HG03354 (cell line): Measurements from ENCODE around the gene NR4A3.

Source experiments
- ATAC-seq: cut with Tn5 transposase; IDR thresholded peaks from one replicate; pipeline ENCODE4 v1.9.1; 2021; ENCODE audit warnings: mild to moderate bottlenecking; ENCODE audit not compliant: unreplicated experiment, poor library complexity, severe bottlenecking

The NR4A3 gene

DNA sequence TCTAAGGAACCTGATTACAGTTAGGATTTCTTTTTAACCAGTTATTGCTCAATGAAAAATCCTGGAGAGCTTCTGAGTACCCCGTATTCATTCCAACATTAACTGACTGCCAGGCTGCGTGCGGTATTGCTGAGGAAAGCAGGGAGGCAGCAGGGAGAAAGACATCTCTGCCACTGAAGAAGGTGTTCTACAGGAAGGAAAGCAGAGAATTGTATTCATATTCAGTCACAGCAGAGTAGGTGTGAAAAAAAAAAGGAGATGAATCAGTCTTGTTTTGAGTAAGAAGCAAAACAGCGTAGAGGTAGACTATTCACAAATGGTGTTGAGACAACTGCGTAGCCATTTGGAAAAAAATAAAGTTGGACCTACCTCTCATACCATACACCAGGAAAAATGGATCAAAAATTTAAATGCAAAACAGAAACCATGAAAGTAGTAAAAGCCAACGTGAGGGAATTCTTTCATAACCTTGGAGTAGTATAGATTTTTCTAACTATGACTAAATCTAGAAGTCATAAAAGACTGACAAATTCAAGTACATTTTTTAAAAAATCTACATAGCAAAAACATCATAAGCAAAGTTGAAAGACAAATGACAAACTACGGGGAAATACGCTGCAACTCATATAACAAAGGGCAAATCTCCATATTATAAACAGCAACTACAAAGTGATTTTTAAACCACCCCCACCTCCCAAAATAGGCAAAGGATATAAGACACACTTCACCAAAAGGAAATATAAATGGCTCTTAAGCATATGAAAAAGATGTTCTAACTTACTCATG is 9.9 kb upstream of the NR4A3 start:
- ATAC-seq: peak; percentile 62

GRCh38 chr9:99813739-99814138 is 7.9 kb upstream of the NR4A3 start:
- no peak for ATAC-seq

DNA sequence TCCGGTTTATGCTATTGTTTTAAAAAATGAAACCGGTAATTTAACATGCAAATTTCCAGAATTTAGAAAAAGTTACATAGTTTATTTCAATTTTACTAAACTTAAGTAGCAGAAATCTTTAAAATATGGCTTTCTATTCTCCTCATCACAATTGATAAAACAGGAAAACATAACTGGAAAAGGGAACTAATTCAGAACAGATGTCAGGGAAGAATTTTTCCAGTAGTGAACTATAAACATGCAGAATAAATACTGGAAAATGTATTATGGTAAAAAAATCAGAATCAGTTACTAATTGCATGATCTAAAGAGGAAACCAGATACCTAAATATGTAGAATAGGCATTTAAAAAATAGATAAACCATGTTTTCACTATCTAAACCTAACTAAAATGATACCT is 7.3 kb upstream of the NR4A3 start:
- no peak for ATAC-seq

- ATAC-seq: no peak
Observed at GRCh38 chr9:99816392-99816791, 5.3 kb upstream of the NR4A3 start.

- no peak for ATAC-seq
Observed at GRCh38 chr9:99818500-99818899, 3.2 kb upstream of the NR4A3 start.

DNA sequence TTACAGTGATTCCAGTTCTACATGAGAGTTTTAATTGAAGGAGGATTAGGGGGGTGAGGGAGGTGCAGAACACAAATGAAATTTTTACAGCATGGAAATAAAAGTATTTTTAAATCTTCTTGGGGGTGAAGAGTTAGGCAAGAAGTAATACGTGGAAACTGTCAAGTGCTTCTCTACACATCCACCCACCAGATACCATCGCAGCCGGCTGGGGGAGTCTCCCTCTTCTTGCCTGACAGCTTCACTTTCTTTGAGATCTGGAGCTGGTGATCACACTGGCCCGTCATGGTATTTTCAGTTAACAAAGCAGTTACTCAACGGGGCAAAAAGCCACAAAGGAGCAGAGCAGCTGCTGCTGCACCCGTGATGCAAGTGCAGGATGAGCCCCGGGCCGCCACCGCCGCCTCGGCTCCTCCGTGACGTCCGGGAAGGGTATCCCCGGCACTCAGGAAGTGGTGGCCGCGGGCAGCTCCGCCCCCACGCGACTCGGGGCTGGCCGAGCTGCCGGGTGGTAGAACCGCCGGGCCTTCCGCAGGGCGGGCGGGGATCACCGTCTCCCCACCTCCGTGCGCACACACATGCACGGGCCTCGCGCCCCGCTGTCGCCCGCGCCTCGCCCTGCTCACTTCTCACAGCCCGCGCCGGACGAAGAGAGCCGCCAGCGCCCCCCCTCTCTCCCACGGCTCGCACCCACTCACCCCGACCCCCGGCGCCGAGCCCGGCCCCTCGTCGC is 2.4 kb upstream of the NR4A3 start:
- ATAC-seq: peak; percentile 55

- peak; percentile 50 for ATAC-seq
Observed at GRCh38 chr9:99819856-99820684, 1.6 kb upstream of the NR4A3 start.

GRCh38 chr9:99820685-99821395 is 845 bp upstream of the NR4A3 start:
- peak; percentile 2 for ATAC-seq

DNA sequence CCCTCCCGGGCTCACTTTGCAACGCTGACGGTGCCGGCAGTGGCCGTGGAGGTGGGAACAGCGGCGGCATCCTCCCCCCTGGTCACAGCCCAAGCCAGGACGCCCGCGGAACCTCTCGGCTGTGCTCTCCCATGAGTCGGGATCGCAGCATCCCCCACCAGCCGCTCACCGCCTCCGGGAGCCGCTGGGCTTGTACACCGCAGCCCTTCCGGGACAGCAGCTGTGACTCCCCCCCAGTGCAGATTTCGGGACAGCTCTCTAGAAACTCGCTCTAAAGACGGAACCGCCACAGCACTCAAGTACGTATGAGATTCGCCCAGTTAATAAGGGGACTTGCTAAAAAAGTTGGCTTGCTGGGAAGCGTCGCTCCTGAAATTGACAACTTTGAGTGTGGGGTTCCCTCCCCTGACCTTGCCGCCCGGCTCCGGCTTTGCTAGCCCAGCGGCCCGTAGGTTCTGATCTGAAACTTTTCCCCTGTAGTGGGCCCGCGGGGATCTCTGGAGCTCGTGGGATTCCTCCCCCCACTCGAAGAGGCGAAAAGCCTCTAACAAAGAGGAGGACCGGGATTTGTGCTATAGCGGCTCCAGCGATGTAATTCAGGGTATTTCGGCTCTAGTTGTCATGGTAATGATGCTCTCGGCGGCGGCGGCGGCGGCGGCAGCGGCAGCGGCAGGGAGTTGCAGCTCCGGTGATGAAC is 572 bp downstream of the NR4A3 start:
- no peak for ATAC-seq

DNA sequence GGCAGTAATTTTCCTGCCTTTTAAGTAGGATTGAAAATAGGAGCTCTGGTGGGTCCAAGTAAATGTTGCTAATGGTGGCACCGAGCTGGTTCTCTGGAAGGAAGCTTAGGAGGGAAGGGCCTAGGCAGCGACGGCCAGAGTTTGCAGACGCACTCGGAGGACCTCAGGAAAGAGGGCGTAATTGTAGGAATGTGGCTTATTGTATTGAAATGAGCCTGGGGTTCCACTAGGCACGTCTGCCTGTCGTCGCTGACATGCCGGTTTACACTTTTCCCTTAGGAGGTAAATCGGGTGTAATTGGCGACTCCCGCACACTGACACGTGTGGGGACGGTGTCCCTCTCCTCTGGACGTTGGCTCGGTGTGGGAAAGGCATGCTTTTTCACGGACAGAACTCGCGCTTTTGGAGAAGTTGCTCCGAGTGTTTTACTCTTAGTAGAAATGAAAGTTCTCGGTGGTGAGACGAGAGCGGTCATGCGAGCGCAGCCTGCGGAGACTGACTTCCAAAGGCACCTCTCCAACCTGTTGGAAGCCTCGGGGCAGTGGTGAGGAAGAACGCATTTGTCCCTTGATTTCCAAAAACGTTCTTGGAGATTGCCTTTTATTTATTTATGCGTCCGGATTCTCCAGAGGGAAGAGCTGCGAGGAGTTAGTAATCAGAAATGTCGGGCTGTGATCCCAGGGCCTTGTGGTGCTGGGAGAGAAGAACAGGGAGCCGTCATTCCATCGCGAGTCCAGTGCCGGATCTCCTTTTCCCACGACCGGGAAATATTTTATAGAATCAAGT is 1.3 kb downstream of the NR4A3 start:
- no peak for ATAC-seq

- no peak for ATAC-seq
Observed at GRCh38 chr9:99823681-99824377, 2.1 kb downstream of the NR4A3 start.

GRCh38 chr9:99824378-99825171 is 2.9 kb downstream of the NR4A3 start:
- no peak for ATAC-seq

DNA sequence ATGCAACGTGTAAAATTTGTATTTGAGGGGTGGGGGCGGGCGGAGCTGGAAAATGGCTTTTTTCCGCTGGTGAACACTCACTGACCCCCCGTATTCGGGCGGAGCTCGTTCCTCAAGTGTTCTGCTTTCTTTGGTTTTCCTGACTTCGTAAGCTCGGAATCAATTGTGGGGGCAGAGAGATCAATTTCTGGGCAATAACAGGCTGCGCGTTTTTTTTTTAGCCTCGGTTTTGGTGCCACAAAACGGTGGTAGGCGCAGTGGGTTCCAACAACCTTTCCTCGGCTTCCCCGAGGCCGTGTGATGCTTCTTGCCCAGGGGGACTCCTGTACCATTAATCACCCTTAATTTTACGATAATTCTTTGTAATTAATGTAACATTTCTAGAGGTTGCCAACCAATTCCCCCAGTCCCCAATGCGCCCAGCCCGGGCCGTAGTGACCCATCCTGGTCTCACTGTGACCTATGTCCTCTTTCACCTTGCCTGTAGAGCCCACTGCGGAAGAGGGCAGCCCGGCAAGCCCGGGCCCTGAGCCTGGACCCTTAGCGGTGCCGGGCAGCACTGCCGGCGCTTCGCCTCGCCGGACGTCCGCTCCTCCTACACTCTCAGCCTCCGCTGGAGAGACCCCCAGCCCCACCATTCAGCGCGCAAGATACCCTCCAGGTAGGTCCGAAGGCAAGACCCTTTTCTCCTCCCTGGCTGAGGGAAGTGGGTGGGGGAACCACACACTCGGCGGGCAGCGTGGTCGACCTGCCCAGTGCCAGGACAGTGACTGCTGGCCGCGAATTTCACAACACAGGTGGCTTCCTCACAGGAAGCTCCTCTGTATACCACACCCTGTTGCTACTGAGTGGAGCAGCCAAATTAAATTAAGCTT is 3.7 kb downstream of the NR4A3 start:
- no peak for ATAC-seq

GRCh38 chr9:99826579-99826978 is 4.9 kb downstream of the NR4A3 start:
- no peak for ATAC-seq

- no peak for ATAC-seq
Observed at GRCh38 chr9:99827244-99827643, 5.6 kb downstream of the NR4A3 start.

GRCh38 chr9:99828054-99828416 is 6.3 kb downstream of the NR4A3 start:
- no peak for ATAC-seq
